Panc1 (cell line): ENCODE results near the gene RPS16. TPM values are rescaled to one million over a fixed set of nuclear protein-coding genes. Genes with fewer than 3 reads are reported as not detected.

Experiments
- ATAC-seq: fragments of 200-7000 bp; cut with Tn5 transposase; 2 replicates; pipeline ENCODE4 v1.9.1; 2020; ENCODE audit warnings: mild to moderate bottlenecking, moderate library complexity
- BruUV-seq: library from RNA; stranded (reverse); fragments of 400-500 nt; replicated peaks from 2 replicates; lab custom pipeline; 2021; lab: Mats Ljungman, UMichigan
- CTCF ChIA-PET: fragments of 300-600 bp; sonication (Branson Sonifier 250); formaldehyde crosslinking; loops from one replicate; lab custom pipeline; 2022; ENCODE audit warnings: antibody characterized with exemption; lab: Charles Lee
- POLR2A ChIA-PET: fragments of 300-600 bp; sonication (Branson Sonifier 250); formaldehyde crosslinking; loops from one replicate; lab custom pipeline; 2022; ENCODE audit warnings: antibody characterized with exemption; lab: Charles Lee
- DNase-seq: peaks from one replicate; pipeline ENCODE4 v3.0.0-alpha.2; 2010; ENCODE audit warnings: low read depth, low spot score
- H3K27ac ChIP-seq: 2 replicates; pipeline ENCODE4 v1.5.1; 2011; ENCODE audit warnings: mild to moderate bottlenecking, low read length, inconsistent platforms
- H3K27me3 ChIP-seq: fragments of 200-500 bp; sonication (Bioruptor generic); 2 replicates; pipeline ENCODE4 v1.6.0; 2014; ENCODE audit warnings: low read length, inconsistent platforms; ENCODE audit not compliant: control insufficient read depth, insufficient read depth
- H3K36me3 ChIP-seq: fragments of 200-500 bp; sonication (Bioruptor generic); 2 replicates; pipeline ENCODE4 v1.5.1; 2014; ENCODE audit warnings: inconsistent platforms, mild to moderate bottlenecking, low read length, moderate library complexity; ENCODE audit not compliant: control insufficient read depth, insufficient read depth
- H3K4me1 ChIP-seq: 2 replicates; pipeline ENCODE4 v1.5.1; 2011; ENCODE audit warnings: inconsistent platforms, mild to moderate bottlenecking, low read length, moderate library complexity; ENCODE audit not compliant: control insufficient read depth, insufficient read depth
- H3K4me3 ChIP-seq, 2 experiments: 2 replicates each; pipeline ENCODE4 v1.5.1; 2011 to 2012; ENCODE audit warnings: low read depth in 2 of 2, low read length in 2 of 2, mild to moderate bottlenecking in 2 of 2, inconsistent platforms in 1 of 2, moderate library complexity in 1 of 2
- H3K9me3 ChIP-seq: fragments of 200-500 bp; sonication (Bioruptor generic); 2 replicates; pipeline ENCODE4 v1.5.1; 2014; ENCODE audit warnings: low read depth, mild to moderate bottlenecking, inconsistent platforms, low read length, moderate library complexity; ENCODE audit not compliant: control insufficient read depth, insufficient read depth
- CTCF ChIP-seq: fragments of 450-650 bp; IDR thresholded peaks from 2 replicates; pipeline ENCODE4 v1.5.1; 2017; ENCODE audit warnings: mild to moderate bottlenecking
- POLR2AphosphoS5 ChIP-seq: IDR thresholded peaks from 2 replicates; pipeline ENCODE4 v1.6.1; 2012; ENCODE audit warnings: mild to moderate bottlenecking, low read depth, low read length, moderate library complexity
- REST ChIP-seq, 2 experiments: IDR thresholded peaks; 2 replicates each; pipeline ENCODE4 v1.6.1; 2011 to 2012; ENCODE audit warnings: low read depth in 2 of 2, control low read depth in 1 of 2, low read length in 1 of 2, mild to moderate bottlenecking in 1 of 2, moderate library complexity in 1 of 2; ENCODE audit not compliant: insufficient read depth in 1 of 2
- SIN3A ChIP-seq: IDR thresholded peaks from 2 replicates; pipeline ENCODE4 v1.6.1; 2012; ENCODE audit warnings: low read depth, mild to moderate bottlenecking, low read length, moderate library complexity, borderline replicate concordance; ENCODE audit not compliant: insufficient read depth
- TCF7L2 ChIP-seq: IDR thresholded peaks from 2 replicates; pipeline ENCODE4 v1.6.1; 2011; ENCODE audit warnings: mild to moderate bottlenecking, low read depth, low read length, inconsistent platforms
- in situ Hi-C: cut with HindIII; loops from 2 replicates; pipeline ENCODE4 v1.10.0; 2016; ENCODE audit warnings: low sequenced_read_pairs, low pct_unique_long_range_greater_than_20kb
- intact Hi-C: fragments of 100-400 bp; cut with micrococcal nuclease; formaldehyde crosslinking; loops from one replicate; pipeline ENCODE4 v1.10.0; 2022; ENCODE audit not compliant: unreplicated experiment
- total RNA-seq: library from RNA; stranded (reverse); gene quantifications from one replicate; pipeline ENCODE4 v1.2.1, GENCODE V29; 2021; ENCODE audit not compliant: unreplicated experiment

RPS16 gene
- total RNA-seq, 1 experiment from 2014 or later, result 27,832 TPM

- no peak for DNase-seq
- CTCF ChIA-PET, result interaction anchor here (0.6 to 6.8 kb wide), 10 partner anchors 10 to 254 kb away, joined by 3 to 147 read pairs (median 4); partner anchors contain the start of genes RPS16 and SAMD4B
- peak overlapping the region; percentile 92 for H3K27ac ChIP-seq
- in situ Hi-C loops (no loop called here), intact Hi-C loops (loop anchor here (10.0 kb wide), 1 partner anchor 442 kb away; the partner anchor contains the start of gene FBXO17)
- H3K4me3 ChIP-seq, result peak overlapping the region in 1 of 2 experiments; percentile 55; a peak in 2 of 4 replicates
- no TSS peak for BruUV-seq
- no peak for ATAC-seq
- H3K4me1 ChIP-seq, result peaks cover 31% of the 10 kb centered on the region
- TF ChIP-seq REST (IDR thresholded peaks at IDR 0.05; ENCODE audit: insufficient read depth in 1 of 2, low read depth in 2 of 2, low read length in 1 of 2), result no peak
- no peak for TF ChIP-seq TCF7L2
- no peak for TF ChIP-seq CTCF
- TF ChIP-seq SIN3A, result no peak
- TF ChIP-seq POLR2AphosphoS5, result no peak
- H3K36me3 ChIP-seq, result peaks cover 50% of the 10 kb centered on the region
- no peaks in the 10 kb centered on the region for H3K27me3 ChIP-seq
- POLR2A ChIA-PET, result interaction anchor here (0.6 to 8.9 kb wide), 16 partner anchors 8 to 262 kb away, joined by 3 to 230 read pairs (median 7); partner anchors contain the start of genes MED29, PAF1, RPS16 and ZFP36
- no peaks in the 10 kb centered on the region for H3K9me3 ChIP-seq
Observed at GRCh38 chr19:39416152-39417120, 19.3 kb downstream of the RPS16 start.

GRCh38 chr19:39415111-39416046, 20.4 kb downstream of the RPS16 start:
- Histone ChIP-seq H3K9me3 (no peaks in the 10 kb centered on the region), H3K27me3 (no peaks in the 10 kb centered on the region), H3K4me1 (peaks cover 42% of the 10 kb centered on the region), H3K27ac (peak overlapping the region; percentile 92), H3K4me3 (peak overlapping the region; percentile 42 to 55), H3K36me3 (peaks cover 41% of the 10 kb centered on the region)
- TF ChIP-seq REST (IDR thresholded peaks at IDR 0.05; ENCODE audit: insufficient read depth in 1 of 2, low read depth in 2 of 2, low read length in 1 of 2) (no peak), CTCF (no peak), POLR2AphosphoS5 (no peak), SIN3A (no peak), TCF7L2 (no peak)
- DNase-seq (no peak), ATAC-seq (no peak)
- in situ Hi-C loops (no loop called here), intact Hi-C loops (loop anchor here (10.0 kb wide), 1 partner anchor 441 kb away; the partner anchor contains the start of gene FBXO17)
- CTCF ChIA-PET, result interaction anchor here (0.8 to 6.8 kb wide), 12 partner anchors 11 to 126 kb away, joined by 3 to 147 read pairs (median 10); partner anchors contain the start of gene RPS16
- BruUV-seq, result TSS peak; percentile 44
- POLR2A ChIA-PET, result interaction anchor here (0.6 to 8.9 kb wide), 20 partner anchors 7 to 785 kb away, joined by 3 to 230 read pairs (median 10); partner anchors contain the start of genes MED29, PAF1, RPS16 and SUPT5H
